SK-N-SH (cell line): ENCODE results near the gene PAFAH1B1. TPM values are rescaled to one million over a fixed set of nuclear protein-coding genes. Genes with fewer than 3 reads are reported as not detected.
A peak's percentile ranks its signal among the peaks of the same experiment; 100 is the strongest.

ENCODE experiments used
- CTCF ChIA-PET: fragments of 300-600, 350-600 bp; formaldehyde crosslinking; extraction: SDS; loops from one replicate; lab custom pipeline; 2021; lab: Yijun Ruan, JAX
- POLR2A ChIA-PET: fragments of 350-600 bp; sonication (Branson Sonifier 250); formaldehyde crosslinking; extraction: SDS; loops from one replicate; lab custom pipeline; 2020; ENCODE audit warnings: antibody characterized with exemption, inconsistent platforms; lab: Yijun Ruan, JAX
- DNase-seq: peaks from one replicate; pipeline ENCODE4 v3.0.0; 2012
- H2AFZ ChIP-seq: fragments of 200-600 bp; sonication (generic); 2 replicates; pipeline ENCODE4 v1.8.1; 2016; ENCODE audit warnings: antibody characterized with exemption, mild to moderate bottlenecking, low read depth
- H3F3A ChIP-seq: fragments of 200-600 bp; sonication (generic); replicated peaks from 2 replicates; pipeline ENCODE3; 2016; ENCODE audit warnings: antibody characterized with exemption, mild to moderate bottlenecking; ENCODE audit not compliant: insufficient read depth
- H3K27ac ChIP-seq, 2 experiments: fragments of 200-500 bp in 1 of 2; fragments of 200-600 bp in 1 of 2; sonication (Bioruptor generic) in 1 of 2; sonication (generic), shearing (Covaris generic) in 1 of 2; 2 replicates each; pipeline versions ENCODE4 v1.5.1 to v1.6.1; 2014 to 2016; ENCODE audit warnings: low read depth in 2 of 2, inconsistent platforms in 1 of 2, low read length in 1 of 2, mild to moderate bottlenecking in 1 of 2, mixed read lengths in 1 of 2
- H3K27me3 ChIP-seq: fragments of 200-600 bp; sonication (generic), shearing (Covaris generic); 2 replicates; pipeline ENCODE4 v1.6.1; 2016; ENCODE audit warnings: mixed run types; ENCODE audit not compliant: insufficient read depth
- H3K36me3 ChIP-seq, 2 experiments: fragments of 200-500 bp in 1 of 2; fragments of 200-600 bp in 1 of 2; sonication (Bioruptor generic) in 1 of 2; sonication (generic) in 1 of 2; replicated peaks in 1 of 2; 2 replicates each; pipeline versions ENCODE3 to v1.5.1; 2014 to 2016; ENCODE audit warnings: low read length in 1 of 2, mild to moderate bottlenecking in 1 of 2; ENCODE audit not compliant: insufficient read depth in 2 of 2, control insufficient read depth in 1 of 2
- H3K4me1 ChIP-seq, 2 experiments: fragments of 200-500 bp in 1 of 2; fragments of 200-600 bp in 1 of 2; sonication (Bioruptor generic) in 1 of 2; sonication (generic), shearing (Covaris generic) in 1 of 2; 2 replicates each; pipeline versions ENCODE4 v1.5.1 to v1.6.1; 2014 to 2016; ENCODE audit warnings: low read depth in 1 of 2, low read length in 1 of 2, mixed run types in 1 of 2; ENCODE audit not compliant: insufficient read depth in 2 of 2, control insufficient read depth in 1 of 2
- H3K4me2 ChIP-seq: fragments of 200-600 bp; sonication (generic), shearing (Covaris generic); 2 replicates; pipeline ENCODE4 v1.6.1; 2017; ENCODE audit warnings: mixed run types
- H3K4me3 ChIP-seq, 2 experiments: fragments of 200-500 bp in 1 of 2; fragments of 200-600 bp in 1 of 2; sonication (Bioruptor generic) in 1 of 2; sonication (generic), shearing (Covaris generic) in 1 of 2; 2 replicates each; pipeline versions ENCODE4 v1.5.1 to v1.8.1; 2014 to 2016; ENCODE audit warnings: low read depth in 2 of 2, inconsistent platforms in 1 of 2, low read length in 1 of 2, mild to moderate bottlenecking in 1 of 2, mixed read lengths in 1 of 2, moderate library complexity in 1 of 2
- H3K79me2 ChIP-seq: fragments of 200-600 bp; sonication (generic); 2 replicates; pipeline ENCODE4 v1.8.1; 2017; ENCODE audit warnings: mild to moderate bottlenecking; ENCODE audit not compliant: insufficient read depth
- H3K9ac ChIP-seq: fragments of 200-600 bp; sonication (generic); 2 replicates; pipeline ENCODE4 v1.6.1; 2017; ENCODE audit warnings: mixed run types
- H3K9me2 ChIP-seq: fragments of 200-600 bp; sonication (generic); 2 replicates; pipeline ENCODE4 v1.6.1; 2017; ENCODE audit warnings: mixed run types
- H3K9me3 ChIP-seq: fragments of 200-600 bp; sonication (generic); 2 replicates; pipeline ENCODE4 v1.6.1; 2017; ENCODE audit warnings: mixed run types, mild to moderate bottlenecking, moderate library complexity
- H4K20me1 ChIP-seq: fragments of 200-600 bp; sonication (generic); 2 replicates; pipeline ENCODE4 v1.6.1; 2017; ENCODE audit warnings: mild to moderate bottlenecking, mixed run types; ENCODE audit not compliant: insufficient read depth
- CTCF ChIP-seq: fragments of 200-600 bp; sonication (generic); IDR thresholded peaks from 2 replicates; pipeline ENCODE4 v1.6.1; 2017; ENCODE audit warnings: antibody characterized with exemption, mild to moderate bottlenecking, moderate library complexity
- FOSL2 ChIP-seq: IDR thresholded peaks from 2 replicates; pipeline ENCODE4 v1.4.0; 2012; ENCODE audit warnings: low read depth, mild to moderate bottlenecking, moderate library complexity, borderline replicate concordance
- FOXJ3 ChIP-seq: sonication (generic); formaldehyde crosslinking; IDR thresholded peaks from 2 replicates; pipeline ENCODE4 v1.5.1; 2020; ENCODE audit warnings: mild to moderate bottlenecking, missing genetic modification reagents
- FOXM1 ChIP-seq: IDR thresholded peaks from 2 replicates; pipeline ENCODE4 v1.4.0; 2012; ENCODE audit warnings: low read depth, mild to moderate bottlenecking
- GABPA ChIP-seq: IDR thresholded peaks from 2 replicates; pipeline ENCODE4 v1.4.0; 2012; ENCODE audit warnings: low read depth, mild to moderate bottlenecking
- GATA2 ChIP-seq: sonication (generic); formaldehyde crosslinking; IDR thresholded peaks from 2 replicates; pipeline ENCODE4 v1.5.0; 2020; ENCODE audit warnings: mild to moderate bottlenecking, missing genetic modification reagents
- IRF3 ChIP-seq: fragments of 150-350 bp; IDR thresholded peaks from 2 replicates; pipeline ENCODE4 v1.6.1; 2016; ENCODE audit warnings: mild to moderate bottlenecking, low read depth, low read length
- JUND ChIP-seq: IDR thresholded peaks from 2 replicates; pipeline ENCODE4 v1.4.0; 2012
- MAX ChIP-seq: IDR thresholded peaks from 2 replicates; pipeline ENCODE4 v1.4.0; 2012; ENCODE audit warnings: low read depth
- MEF2A ChIP-seq: IDR thresholded peaks from 2 replicates; pipeline ENCODE4 v1.4.0; 2012; ENCODE audit warnings: low read depth, borderline replicate concordance
- MXI1 ChIP-seq: IDR thresholded peaks from 2 replicates; pipeline ENCODE4 v1.6.1; 2012; ENCODE audit warnings: mild to moderate bottlenecking, low read depth, low read length, improper control_type of control experiment
- NFIC ChIP-seq: IDR thresholded peaks from 2 replicates; pipeline ENCODE4 v1.4.0; 2012; ENCODE audit warnings: borderline replicate concordance
- PBX3 ChIP-seq: IDR thresholded peaks from 2 replicates; pipeline ENCODE4; 2012
- REST ChIP-seq: IDR thresholded peaks from 2 replicates; pipeline ENCODE4 v1.6.1; 2012; ENCODE audit warnings: mild to moderate bottlenecking, low read depth, low read length, moderate library complexity
- RFX5 ChIP-seq: IDR thresholded peaks from 2 replicates; pipeline ENCODE4 v1.6.1; 2012; ENCODE audit warnings: mild to moderate bottlenecking, improper control_type of control experiment, low read length
- SIN3A ChIP-seq: IDR thresholded peaks from 2 replicates; pipeline ENCODE4 v1.6.1; 2012; ENCODE audit warnings: low read depth, mild to moderate bottlenecking, low read length, moderate library complexity, borderline replicate concordance
- SMC3 ChIP-seq: IDR thresholded peaks from 2 replicates; pipeline ENCODE4 v1.6.1; 2012; ENCODE audit warnings: low read depth, low read length, improper control_type of control experiment
- TAF1 ChIP-seq: IDR thresholded peaks from 2 replicates; pipeline ENCODE4 v1.6.1; 2012; ENCODE audit warnings: low read depth, mild to moderate bottlenecking, low read length, moderate library complexity, borderline replicate concordance
- TCF12 ChIP-seq: IDR thresholded peaks from 2 replicates; pipeline ENCODE4 v1.4.0; 2012
- TEAD4 ChIP-seq: IDR thresholded peaks from 2 replicates; pipeline ENCODE4 v1.4.0; 2012; ENCODE audit warnings: mild to moderate bottlenecking, borderline replicate concordance; ENCODE audit not compliant: insufficient read depth
- ZBTB33 ChIP-seq: IDR thresholded peaks from 2 replicates; pipeline ENCODE4 v1.4.0; 2012; ENCODE audit warnings: low read depth, borderline replicate concordance
- WGBS: methylation state at CpG from one replicate; pipeline ENCODE4 v1.1.6; 2017; ENCODE audit warnings: low lambda C conversion rate; 5-methylcytosine and 5-hydroxymethylcytosine counted together
- polyA plus RNA-seq, 3 experiments: library from polyadenylated mRNA; depleted of rRNA; stranded (reverse); fragments of >200 nt; gene quantifications; 2 replicates each; pipeline ENCODE4 v1.2.3, GENCODE V29; 2012

Gene PAFAH1B1
- polyA plus RNA-seq (2012; rRNA removed) = 37.3 and 47.3 TPM in 2 replicates
- polyA plus RNA-seq (2012; cell fraction: cytosol; rRNA removed) = 45.6 and 49.2 TPM in 2 replicates
- polyA plus RNA-seq (2012; cell fraction: nucleus; rRNA removed) = 61.0 and 71.3 TPM in 2 replicates

- Histone ChIP-seq H3K4me1 (peaks cover 4 to 8% of the 10 kb centered on the region in 2 experiments; a peak in 3 of 4 replicates), H3K9ac (peak within 1 kb of the TSS; percentile 99), H4K20me1 (peaks cover 39% of the 10 kb centered on the region), H3K27ac (peak within 1 kb of the TSS; percentile 95 to 98), H3F3A (peaks cover 22% of the 10 kb centered on the region), H3K27me3 (no peaks in the 10 kb centered on the region), H3K4me3 (peak within 1 kb of the TSS; percentile 77 to 99), H3K79me2 (peaks cover 44% of the 10 kb centered on the region), H3K4me2 (peak within 1 kb of the TSS; percentile 90), H3K36me3 (peaks cover 0 to 4% of the 10 kb centered on the region in 2 experiments), H3K9me3 (no peaks in the 10 kb centered on the region), H3K9me2 (no peaks in the 10 kb centered on the region), H2AFZ (peak within 1 kb of the TSS; percentile 83)
- ChIA-PET POLR2A (interaction anchor here (0.5 to 1.1 kb wide), 5 partner anchors 9 to 763 kb away, joined by 3 read pairs; partner anchors contain the start of genes RPA1 and SMYD4), CTCF (interaction anchor here (0.9 to 1.4 kb wide), 3 partner anchors 26 to 177 kb away, joined by 3 read pairs; no protein-coding TSS in a partner anchor)
- DNase-seq = peak; percentile 99
- WGBS = 2% methylated on average over 25 of the region's 86 CpGs
- no peak for TF ChIP-seq REST
- no peak for TF ChIP-seq GABPA
- 0 out of 2 replicates have a peak, but pooled peaks have one; percentile 0 for TF ChIP-seq TEAD4
- no peak for TF ChIP-seq NFIC
- TF ChIP-seq SMC3 = no peak
- TF ChIP-seq RFX5 = no peak
- TF ChIP-seq TAF1 = peak; percentile 32; the same call in 1 of the 2 replicates
- TF ChIP-seq FOSL2 = no peak
- TF ChIP-seq FOXM1 = no peak
- no peak for TF ChIP-seq JUND
- no peak for TF ChIP-seq CTCF
- TF ChIP-seq MEF2A = no peak
- TF ChIP-seq TCF12 = no peak
- no peak for TF ChIP-seq IRF3
- TF ChIP-seq GATA2 (CRISPR knock-in tag) = no peak
- no peak for TF ChIP-seq ZBTB33
- 0 out of 2 replicates have a peak, but pooled peaks have one; percentile 64 for TF ChIP-seq MXI1
- no peak; the same call in 1 of the 2 replicates for TF ChIP-seq SIN3A
- TF ChIP-seq FOXJ3 (CRISPR knock-in tag) = no peak; the same call in 1 of the 2 replicates
- no peak; the same call in 1 of the 2 replicates for TF ChIP-seq MAX
- TF ChIP-seq PBX3 = no peak; the same call in 1 of the 2 replicates
Observed at GRCh38 chr17:2592971-2593820, at the start of gene PAFAH1B1. Gene PAFAH1B1 (plus strand): TSS chr17:2593654. CDS start chr17:2638289, 44,635 bp downstream.
